Transverse colon (tissue), 3 donors: ENCODE measurements around the gene CPNE1.

ENCODE experiments used
- EP300 ChIP-seq: sonication (generic); formaldehyde crosslinking; IDR thresholded peaks from one replicate; pipeline ENCODE4 v1.6.1; 2017; ENCODE audit warnings: antibody characterized with exemption, low read depth
- POLR2A ChIP-seq: fragments of 450-650 bp; IDR thresholded peaks from one replicate; pipeline ENCODE4 v1.6.1; 2016; ENCODE audit warnings: antibody characterized with exemption, mild to moderate bottlenecking, moderate library complexity
- TF ChIP-seq, protein P1 (sequence below), 5 experiments: fragments of 200-600 bp in 3 of 5; fragments of 450-650 bp in 2 of 5; sonication (generic) in 3 of 5; IDR thresholded peaks; 1 replicate in 2 of 5; 2 replicates in 3 of 5; pipeline ENCODE4 v1.5.1; 2016 to 2017; ENCODE audit warnings: antibody characterized with exemption in 5 of 5, inconsistent platforms in 3 of 5, mild to moderate bottlenecking in 2 of 5, moderate library complexity in 1 of 5

DNA sequence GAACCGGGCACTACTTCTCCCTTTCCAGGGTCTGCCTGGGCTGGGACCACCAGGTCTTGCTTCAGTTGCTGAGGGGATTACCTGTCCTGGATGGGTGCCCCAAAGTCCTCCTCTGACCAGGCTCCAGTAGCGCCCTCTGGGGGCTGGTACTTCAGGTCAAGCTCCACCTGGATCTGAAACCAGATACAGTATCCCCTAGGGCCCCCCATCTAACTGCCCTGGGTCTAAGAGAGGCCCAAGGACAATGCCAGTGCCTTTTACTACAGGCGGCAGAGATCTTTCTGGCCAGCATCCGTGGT lies 60.3 kb downstream of the CPNE1 start:
- TF ChIP-seq, protein P1, sequence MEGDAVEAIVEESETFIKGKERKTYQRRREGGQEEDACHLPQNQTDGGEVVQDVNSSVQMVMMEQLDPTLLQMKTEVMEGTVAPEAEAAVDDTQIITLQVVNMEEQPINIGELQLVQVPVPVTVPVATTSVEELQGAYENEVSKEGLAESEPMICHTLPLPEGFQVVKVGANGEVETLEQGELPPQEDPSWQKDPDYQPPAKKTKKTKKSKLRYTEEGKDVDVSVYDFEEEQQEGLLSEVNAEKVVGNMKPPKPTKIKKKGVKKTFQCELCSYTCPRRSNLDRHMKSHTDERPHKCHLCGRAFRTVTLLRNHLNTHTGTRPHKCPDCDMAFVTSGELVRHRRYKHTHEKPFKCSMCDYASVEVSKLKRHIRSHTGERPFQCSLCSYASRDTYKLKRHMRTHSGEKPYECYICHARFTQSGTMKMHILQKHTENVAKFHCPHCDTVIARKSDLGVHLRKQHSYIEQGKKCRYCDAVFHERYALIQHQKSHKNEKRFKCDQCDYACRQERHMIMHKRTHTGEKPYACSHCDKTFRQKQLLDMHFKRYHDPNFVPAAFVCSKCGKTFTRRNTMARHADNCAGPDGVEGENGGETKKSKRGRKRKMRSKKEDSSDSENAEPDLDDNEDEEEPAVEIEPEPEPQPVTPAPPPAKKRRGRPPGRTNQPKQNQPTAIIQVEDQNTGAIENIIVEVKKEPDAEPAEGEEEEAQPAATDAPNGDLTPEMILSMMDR (IDR thresholded peaks at IDR 0.05), result peak; percentile 14 to 40 (median 33)
- TF ChIP-seq EP300 (no peak), POLR2A (no peak)
